HL-60/S4 treated with phorbol 12-myristate 13-acetate at 8.2 ng/mL for 4 days and 3 days (cell line): ENCODE results near the gene CCDC148.
"Not testable (repeated sequence)": the region's sequence is repeated elsewhere in the genome, so short reads cannot be mapped to it uniquely, and the experiment has no call there.

Experiments used
- in situ Hi-C: fragments of 300-500 bp; cut with MboI; formaldehyde crosslinking; loops from 2 replicates; pipeline ENCODE4 v1.15.0; 2022; ENCODE audit warnings: low sequenced_read_pairs

CCDC148 gene

DNA sequence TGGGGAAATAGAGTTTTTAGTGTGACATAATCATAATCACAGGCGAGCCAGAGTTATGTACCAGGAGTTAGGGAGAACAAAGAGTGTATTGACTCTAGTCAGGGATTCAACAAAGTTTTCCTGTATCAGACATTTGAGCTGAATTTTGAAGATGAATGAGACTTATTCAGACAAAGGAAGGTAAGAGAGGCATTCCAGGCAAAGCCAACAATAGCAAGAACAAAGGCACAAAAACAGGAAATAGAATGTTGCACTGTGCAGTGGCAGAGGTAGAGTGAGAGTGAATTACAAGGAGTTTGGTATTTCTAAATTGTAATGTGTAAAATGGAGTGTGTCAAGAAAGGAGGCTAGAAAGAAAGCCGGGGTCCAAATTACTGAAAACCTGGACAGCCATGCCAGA is 156.2 kb downstream of the CCDC148 start:
- in situ Hi-C loops = no loop called here

DNA sequence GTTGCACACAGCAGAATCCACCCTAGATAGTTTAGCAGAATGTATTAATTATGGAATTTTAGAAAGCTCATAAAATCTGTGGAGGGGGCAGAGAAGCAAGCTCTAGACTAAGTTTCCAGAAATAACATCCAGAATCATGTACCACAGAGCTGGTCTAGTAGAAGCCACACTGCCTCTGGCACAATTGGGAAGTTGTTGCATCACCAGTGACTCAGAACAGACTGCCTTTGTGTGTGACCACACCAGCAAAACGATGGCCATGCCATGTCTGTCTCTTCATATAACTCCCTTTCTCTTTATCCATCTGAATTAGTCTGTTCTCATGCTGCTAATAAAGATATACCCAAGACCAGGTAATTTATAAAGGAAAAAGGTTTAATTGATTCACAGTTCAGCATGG is 158.9 kb downstream of the CCDC148 start:
- in situ Hi-C loops = no loop called here

DNA sequence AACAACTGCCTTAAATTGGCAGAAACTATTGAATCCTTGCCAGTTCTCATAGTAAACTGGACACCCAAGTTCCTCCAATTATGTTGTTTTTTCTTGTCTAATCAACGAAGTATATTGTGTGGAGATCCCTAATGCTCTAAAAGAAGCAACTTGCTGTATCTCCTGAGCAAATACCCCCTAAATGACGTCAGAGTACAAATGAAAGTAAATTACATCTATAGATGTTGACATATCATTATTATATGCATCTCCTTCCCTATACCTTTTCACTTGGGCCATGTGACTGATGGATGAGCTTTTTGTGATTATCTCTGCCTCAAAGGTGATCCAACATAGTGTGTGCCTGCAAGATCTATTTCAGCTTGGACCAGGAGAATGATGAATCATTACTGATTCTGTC is 159.4 kb downstream of the CCDC148 start:
- in situ Hi-C loops = no loop called here

DNA sequence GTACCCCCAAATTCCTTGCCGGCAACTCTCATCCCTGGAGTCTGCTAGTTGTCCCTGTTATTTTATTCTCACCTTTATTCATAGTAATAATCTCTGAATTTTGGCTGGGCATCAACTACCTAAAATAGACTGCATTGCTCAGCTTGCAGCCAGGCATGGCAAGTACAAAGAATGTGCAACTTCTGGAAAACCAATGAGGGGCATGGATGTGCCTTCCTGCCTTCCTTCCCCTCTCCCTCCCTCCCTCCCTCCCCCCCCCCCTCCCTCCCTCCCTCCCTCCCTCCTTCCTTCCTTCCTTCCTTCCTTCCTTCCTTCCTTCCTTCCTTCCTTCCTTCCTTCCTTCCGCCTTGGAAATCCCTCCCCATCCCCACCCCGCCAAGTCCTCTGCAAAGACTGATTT is 162.8 kb downstream of the CCDC148 start:
- in situ Hi-C loops = no loop called here

DNA sequence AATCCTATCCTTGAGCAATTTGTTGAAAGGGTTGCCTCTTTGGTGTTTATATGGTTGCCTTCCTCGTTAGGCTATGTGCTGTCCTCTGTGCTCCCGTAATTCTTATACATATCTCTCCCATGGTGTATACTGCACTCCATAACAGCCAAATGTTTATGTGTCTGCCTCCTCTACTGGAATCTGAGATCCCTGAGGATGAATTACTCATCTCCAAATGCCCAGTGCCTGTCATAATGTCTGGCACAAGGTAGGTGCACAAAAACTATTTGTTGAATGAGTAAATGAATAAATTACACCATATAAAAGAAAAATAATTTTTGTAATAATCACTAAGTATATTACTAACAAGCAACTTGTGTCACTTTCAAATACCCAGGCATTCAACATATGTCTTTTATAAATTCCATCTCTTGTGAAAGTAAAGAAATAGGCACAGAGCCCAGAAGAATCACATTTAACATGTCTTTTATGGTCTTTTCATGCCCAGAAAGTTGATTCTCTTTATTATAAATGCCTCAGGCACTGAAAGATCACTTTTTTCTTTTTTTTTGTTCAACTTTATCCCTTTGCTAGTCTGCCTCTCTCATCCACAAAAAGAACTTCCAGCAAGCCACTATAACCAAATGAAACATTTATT is 164.9 kb downstream of the CCDC148 start:
- in situ Hi-C loops = no loop called here

DNA sequence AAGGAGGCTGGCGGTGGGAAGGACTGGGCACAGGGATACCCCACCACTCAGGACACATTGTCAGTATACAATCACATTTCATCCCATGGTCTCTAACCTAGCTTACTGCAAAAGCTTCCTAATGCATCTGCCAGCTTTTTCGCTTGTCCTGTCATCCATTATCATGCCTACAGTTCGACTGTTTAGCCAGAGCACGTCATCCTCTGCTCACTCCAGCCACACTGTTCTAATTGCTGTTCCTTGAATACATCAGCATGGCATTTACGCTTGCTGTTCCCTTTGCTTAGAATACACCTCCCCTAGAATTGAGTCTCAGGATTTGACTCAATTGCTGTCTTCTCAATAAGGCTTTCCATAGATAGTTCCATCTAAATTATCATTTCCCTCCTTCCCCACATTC is 166.3 kb downstream of the CCDC148 start:
- in situ Hi-C loops = no loop called here

DNA sequence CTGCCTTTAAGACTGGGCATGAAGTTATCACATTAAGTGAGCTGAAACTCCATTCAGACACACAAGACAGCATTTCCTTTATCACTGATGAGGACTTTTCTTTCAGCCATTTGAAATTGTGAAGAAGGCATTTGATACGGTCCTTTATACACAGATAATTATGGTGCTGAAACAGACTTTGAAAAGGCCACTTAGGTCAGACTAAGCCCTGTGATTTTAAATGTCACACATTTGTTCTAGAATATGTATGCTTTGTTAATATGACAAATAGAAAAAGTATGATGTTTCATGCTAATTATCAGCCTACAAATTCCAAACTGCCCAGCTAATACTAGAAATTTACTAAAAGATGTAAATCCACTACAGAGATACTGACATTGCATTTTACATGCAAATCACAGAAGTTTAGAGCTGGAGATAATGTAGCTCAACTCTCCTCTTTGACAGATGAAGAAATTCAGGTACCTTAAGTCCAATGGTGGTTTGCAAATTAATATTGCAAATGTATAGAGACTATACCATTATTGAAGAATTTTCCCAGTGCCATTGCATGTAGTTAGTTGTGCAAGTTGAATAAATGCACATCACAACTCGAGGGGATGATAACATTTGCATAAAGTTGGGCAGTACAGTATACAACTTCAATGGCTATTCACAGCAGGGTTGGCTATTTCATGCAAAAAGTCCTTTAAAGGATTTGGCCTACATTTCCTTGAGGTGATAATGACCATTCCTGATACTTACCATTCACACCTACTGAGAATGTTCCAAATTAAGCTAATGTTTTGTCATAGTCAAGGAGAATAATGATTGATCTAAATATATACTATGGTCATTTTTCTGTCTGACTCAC is 179.7 kb downstream of the CCDC148 start:
- in situ Hi-C loops = no loop called here

DNA sequence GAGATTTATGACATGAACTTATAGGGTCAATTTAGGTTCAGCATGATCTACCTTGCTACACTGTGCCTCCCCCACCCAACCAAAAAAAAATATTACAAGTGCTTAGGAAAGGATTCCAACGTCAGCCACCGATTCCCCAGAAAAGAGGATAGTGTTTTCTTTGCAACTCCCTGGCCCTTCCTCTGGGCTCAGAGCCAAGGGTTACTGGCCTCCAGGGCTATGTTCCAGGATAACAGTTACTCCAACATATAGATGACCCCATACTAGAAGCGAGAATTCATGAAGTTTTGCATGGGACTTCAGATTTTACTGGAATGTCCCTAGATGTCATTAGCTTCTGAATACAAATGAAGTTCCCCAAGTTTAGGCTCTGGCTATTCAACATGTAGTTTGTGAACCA is 182.8 kb downstream of the CCDC148 start:
- in situ Hi-C loops = no loop called here

DNA sequence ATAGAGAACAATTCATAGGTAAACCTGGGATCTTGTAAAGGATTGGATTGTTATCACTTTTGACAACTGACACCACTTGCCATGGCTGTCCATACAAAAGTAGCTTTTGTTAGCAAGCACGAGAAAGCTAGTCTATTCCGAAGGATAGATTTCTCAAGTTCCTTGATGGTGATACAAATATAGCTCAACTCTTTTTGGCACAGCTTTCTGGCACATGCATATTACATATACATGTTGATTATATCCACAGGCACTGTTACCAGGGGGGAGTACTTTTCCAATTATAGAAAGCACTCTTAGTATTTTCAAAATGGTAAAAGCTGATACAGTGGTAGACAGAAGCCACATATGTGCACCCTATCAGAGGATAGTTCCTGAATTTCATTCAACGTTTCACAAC is 186.0 kb downstream of the CCDC148 start:
- in situ Hi-C loops = no loop called here

DNA sequence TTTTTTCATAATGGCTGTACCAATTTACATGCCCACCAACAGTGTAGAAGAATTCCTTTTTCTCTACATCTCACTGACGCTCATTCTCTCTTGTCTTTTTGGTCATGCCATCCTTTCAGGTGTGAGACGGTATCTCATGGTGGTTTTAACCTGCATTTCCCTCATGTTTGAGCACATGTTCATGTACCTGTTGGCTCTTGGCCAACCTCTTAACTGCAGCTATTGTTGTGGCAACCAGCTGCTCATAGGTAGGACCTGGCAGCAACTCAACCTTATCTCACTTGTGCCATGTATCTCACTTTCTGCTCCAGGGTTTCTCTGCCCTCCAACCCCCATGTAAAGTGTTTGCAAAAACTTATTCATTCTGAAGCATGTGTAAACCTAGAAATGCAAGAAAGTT is 187.4 kb downstream of the CCDC148 start:
- in situ Hi-C loops = no loop called here

DNA sequence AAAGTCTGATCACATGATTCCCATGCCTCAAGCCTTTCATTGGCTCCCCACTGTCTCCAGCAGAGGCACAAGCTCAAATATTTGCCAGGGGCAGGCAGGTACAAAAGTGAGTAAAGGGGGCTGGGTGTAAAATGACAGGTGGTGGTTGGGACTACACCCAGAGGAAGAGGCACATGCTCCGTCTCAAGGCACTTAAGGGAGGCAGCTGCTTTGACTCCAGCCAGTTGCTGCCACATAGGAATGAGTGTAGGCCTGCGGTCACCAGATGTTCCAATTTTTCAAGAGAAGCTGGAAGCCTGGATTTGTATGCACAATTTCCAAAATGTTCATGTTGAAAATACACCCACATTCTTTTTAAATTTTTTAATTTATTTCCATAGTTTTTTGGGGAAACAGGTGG is 190.4 kb downstream of the CCDC148 start:
- in situ Hi-C loops = no loop called here

DNA sequence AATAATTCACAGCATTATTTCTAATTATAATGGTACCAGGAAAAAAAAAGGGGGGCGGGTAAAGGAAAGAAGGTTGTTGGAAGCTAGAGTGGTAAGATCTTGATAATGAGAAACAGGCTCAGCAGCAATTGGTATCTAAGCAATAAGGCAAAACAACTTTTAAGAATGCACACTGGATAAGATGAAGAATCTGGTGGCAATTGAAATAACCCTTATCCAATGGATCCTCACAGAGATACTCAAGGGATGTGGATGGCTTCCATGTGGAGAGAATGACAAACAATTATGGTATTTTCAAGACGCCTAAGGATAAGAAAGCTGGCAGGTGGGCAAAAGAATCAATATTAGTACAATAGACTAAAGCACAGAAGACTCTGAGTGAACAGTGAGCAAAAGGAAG is 201.3 kb downstream of the CCDC148 start:
- in situ Hi-C loops = no loop called here

DNA sequence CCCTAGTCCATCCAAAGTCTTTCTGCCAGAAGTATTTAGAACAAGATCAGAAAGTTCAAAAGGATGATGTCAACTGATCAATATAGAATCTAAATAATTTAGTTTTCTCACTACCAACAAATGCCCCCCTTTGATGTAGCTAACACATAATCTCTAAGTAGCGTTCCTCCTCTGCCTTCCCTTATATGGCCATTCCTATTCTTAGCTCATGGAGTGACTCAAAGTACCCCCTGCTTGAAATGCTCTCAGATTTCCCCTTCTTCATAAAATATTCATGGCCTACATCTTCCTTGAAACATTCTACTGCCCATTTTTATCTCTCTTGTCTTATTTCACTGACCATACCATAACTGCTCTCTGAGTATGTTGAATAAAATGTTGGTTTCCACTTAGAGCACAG is 203.4 kb downstream of the CCDC148 start:
- in situ Hi-C loops = no loop called here

DNA sequence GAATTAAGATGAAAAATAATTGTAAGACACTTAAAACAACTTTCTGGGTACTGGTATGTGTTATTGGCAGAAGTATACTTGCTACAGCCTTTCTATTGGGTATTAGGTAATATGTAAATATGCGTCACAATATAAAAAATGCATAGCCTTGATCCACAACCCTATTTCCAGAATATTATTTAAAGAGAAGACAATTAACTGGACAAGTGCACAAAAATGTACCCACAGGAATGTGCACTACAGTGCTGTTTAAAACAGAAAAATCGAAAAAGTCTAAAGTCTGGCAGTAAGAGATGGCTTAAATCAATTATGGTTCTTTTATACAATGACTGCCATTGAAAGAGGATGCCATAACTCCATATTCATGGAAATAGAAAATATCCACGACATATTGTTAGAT is 205.2 kb downstream of the CCDC148 start:
- in situ Hi-C loops = no loop called here

DNA sequence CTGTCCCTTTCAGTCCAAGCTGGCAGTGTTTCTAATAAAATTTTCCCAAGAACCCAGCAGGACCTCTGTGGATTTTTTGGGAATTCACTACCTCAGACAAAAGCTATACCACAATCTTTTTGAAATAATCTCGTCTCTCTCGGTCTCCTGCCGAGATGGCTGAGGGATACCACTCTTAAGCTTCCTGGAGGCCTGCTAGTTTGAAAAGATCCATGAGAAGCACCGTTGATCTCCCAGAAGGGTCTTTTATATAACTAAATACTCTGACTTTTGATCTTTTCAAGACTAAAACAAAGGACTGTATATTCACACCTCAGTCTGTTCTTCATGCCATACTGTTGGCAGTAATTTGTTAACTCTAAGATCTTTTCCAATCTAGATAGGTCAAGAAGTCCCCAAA is 213.2 kb downstream of the CCDC148 start:
- in situ Hi-C loops = no loop called here

DNA sequence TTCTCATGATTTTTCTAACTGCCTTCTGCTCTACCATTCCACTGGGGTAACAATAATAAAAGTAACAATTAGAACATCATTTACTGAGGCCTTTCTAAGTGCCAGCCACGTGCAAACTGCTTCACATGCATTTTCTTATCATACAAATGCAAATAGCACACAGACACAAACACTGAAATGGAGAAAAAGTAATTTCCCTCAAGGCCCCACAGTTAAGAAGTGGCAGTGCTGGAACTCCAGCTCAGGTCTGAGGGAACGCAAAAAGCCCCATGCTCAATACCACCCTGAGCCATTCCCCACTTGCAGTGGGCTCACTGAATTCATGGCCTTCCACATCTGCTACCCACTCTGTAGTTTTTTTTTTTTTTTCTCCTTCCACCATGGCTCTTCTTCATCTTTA is 214.3 kb downstream of the CCDC148 start:
- in situ Hi-C loops = no loop called here

DNA sequence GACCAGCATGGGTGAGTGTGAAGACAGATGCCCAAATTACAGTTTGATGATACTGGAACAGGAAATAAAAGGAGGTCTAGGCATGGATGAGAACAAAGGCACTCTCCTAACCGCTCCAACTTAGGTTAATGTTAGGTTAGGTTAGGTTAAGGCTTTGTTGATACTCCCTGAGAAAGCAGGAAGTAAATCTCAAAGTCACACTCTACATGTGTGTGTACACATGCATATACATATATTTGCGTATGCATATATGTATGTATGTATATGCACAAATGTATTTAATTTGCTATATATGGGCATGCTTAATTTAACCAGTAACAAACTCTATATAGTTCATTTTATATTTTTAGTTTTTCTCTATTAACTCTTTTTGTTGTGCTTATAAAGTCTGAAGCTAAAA is 215.6 kb downstream of the CCDC148 start:
- in situ Hi-C loops = no loop called here

DNA sequence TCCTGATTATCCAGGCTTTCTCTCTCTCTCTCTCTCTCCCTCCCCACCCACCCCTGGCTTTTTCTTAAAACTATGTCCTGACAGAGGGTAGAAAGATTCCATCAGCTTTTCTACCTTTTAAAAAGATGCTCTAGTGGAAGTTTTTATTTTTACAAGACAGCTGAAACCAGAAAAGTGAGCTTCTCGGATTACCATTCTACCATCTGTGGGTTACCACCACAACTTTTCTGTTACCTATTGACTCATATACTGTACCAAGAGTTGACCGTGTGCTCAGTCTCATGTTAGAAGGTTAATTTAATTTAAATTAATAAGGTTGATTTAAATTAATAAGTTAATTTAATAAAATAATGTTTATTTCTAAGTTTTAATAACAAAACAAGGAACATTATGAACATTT is 217.3 kb downstream of the CCDC148 start:
- in situ Hi-C loops = no loop called here

DNA sequence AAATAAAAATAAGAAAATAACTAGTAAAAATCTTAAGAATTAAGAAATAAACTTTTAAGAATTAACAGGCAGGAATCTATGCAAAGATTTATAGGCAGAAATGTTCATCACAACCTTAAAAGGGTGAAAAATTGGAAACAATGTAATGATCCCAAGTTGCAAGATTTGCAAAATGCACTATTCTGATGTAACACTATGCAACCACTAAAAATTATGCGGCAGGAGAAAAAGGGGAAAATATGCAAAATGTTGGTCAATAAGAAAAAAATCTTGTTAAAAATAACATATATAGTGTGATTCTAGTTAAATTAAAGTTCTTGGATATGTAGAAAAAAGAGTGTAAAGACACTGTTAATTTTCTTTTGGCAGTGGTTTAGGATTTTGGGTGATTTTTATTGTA is 222.1 kb downstream of the CCDC148 start:
- in situ Hi-C loops = no loop called here

DNA sequence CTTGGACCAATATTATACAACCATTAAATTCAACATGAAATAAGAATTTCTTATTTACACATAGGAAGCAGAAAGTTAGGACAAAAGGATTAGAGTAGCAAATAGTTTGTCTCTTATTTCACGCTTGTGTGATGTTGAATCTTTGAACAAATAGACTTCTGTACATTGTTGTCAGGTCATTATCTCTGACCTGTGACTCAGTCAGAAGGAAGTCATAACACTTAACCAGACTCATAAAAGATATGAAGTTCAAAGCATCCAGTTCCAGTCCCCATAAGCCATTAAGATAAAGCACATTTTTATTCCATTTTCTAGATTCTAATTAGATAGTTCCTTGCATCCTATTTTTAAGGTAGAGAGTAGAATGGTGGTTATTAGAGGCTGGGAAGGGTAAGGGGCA is 224.1 kb downstream of the CCDC148 start:
- in situ Hi-C loops = no loop called here

DNA sequence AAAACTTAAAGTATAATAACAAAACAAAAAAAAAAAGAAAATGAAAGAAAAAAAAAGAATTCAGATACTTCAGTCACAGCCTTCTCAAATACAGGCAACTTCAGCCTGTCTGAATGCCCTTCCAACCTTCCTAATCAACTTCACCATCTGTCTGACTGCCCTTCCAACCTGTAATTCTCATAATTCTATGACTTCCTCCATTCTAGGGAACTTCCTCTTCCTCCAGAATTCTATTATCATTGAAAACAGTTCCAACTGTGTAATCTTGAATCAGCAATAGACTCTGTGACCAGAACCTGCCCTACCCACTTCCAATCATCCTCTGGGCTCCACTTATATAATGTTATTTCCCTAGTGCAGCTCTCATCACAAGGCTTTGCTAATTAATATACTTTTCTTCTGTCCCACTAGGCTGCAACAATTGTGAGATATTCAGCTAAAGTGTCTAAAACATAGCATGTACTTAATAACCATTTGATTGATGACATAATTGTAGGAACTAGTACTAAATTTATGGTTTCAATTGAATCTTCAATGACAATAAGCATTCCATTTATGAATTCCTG is 227.5 kb downstream of the CCDC148 start:
- in situ Hi-C loops = no loop called here

DNA sequence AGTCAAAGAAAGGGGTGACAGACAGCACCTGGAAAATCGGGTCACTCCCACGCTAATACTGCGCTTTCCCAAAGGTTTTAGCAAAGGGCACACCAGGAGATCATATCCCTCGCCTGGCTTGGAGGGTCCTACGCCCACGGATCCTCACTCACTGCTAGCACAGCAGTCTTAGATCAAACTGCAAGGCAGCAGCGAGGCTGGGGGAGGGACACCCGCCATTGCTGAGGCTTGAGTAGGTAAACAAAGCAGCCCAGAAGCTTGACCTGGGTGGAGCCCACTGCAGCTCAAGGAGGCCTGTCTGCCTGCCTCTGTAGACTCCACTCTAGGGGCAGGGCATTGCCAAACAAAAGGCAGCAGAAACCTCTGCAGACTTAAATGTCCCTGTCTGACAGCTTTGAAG is 233.5 kb downstream of the CCDC148 start:
- in situ Hi-C loops = not testable (repeated sequence)
